Measurements from ENCODE around the gene ZBTB3.

- TF ChIP-seq GATA2 (IDR thresholded peaks at IDR 0.05; ENCODE audit: low read depth, low read length), result no peak
- TF ChIP-seq GATA3 (IDR thresholded peaks at IDR 0.05; ENCODE audit: low read depth, low read length), result no peak
These were observed 41.1 kb downstream of the ZBTB3 start for GRCh38 chr11:62712861-62713260.

All from SH-SY5Y (cell line).